Limb (tissue), 2 donors: ENCODE measurements around the gene HERC4.

ENCODE experiments used
- DNase-seq, 2 donors: peaks; one replicate each; pipeline ENCODE4 v3.0.0-alpha.2; 2016; ENCODE audit errors: extremely low spot score in 2 of 2

The HERC4 gene

GRCh38 chr10:68074775-68075549, at the start of gene HERC4:
Gene HERC4, minus strand, starts transcription at chr10:68075283. Its CDS starts 2,175 bp downstream, at chr10:68073108.
- DNase-seq = peak; percentile 96 to 98

- no peak for DNase-seq
These were observed 49.6 kb upstream of the HERC4 start for GRCh38 chr10:68124718-68125117.

DNA sequence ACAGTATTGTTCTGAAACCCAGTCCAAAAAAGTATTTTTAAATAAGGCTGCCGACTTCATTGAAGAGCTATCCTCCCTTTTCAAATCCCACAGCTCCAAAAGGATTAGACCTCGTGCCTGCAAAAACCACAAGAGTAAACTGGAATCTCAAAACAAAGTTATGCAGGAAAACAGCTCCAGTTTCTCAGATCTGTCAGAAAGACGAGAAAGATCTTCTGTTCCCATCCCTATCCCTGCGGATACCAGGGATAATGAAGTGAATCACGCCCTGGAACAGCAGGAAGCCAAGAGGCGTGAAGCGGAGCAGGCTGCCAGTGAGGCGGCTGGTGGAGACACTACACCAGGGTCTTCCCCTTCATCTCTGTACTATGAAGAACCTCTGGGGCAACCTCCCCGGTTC, 46.8 kb upstream of the HERC4 start:
- DNase-seq = no peak

- DNase-seq = no peak
These were observed 46.1 kb upstream of the HERC4 start for GRCh38 chr10:68121020-68121743.

- no peak for DNase-seq
These were observed 43.6 kb upstream of the HERC4 start for GRCh38 chr10:68118657-68119056.

DNA sequence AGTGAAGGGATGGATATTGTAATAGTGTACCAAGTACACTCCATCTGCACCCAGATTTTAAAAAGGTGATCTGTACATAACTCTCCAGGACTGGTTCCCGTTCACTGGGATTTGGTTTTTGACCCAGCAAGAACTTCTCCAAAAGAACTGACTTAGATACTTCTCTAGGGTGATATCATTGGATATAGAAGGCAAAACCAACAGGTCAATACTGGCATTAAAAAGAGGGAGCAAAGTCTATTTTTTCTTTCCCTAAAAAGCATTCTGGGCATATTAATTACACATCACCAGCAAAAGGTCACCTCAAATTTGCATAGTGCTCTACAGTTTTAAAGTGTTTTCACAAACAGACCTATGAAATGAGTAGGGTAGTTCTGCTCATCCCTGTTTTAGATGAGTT, 37.8 kb upstream of the HERC4 start:
- DNase-seq = no peak

DNA sequence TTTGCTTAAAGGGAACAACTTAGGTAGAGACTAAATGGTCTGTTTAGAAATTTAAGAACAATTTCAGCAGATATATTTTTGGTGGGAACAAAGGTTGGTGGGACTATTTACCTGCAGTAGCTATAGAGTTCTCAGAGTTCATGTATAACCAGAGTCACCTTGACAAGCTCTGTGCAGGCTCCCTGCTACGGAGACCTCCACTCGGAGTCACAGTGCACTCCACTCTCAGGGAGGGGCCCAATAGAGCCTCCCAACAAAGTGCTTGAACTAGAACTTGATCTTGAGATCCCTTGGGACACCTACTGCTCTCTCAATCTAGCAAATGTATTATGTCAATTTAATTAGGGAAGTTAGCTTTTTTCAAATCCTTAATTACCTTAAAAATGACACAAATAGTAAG, 36.5 kb upstream of the HERC4 start:
- DNase-seq = no peak

- DNase-seq = peak in 1 of 2 donors; percentile 81
These were observed 34.9 kb upstream of the HERC4 start for GRCh38 chr10:68110027-68110426.

DNA sequence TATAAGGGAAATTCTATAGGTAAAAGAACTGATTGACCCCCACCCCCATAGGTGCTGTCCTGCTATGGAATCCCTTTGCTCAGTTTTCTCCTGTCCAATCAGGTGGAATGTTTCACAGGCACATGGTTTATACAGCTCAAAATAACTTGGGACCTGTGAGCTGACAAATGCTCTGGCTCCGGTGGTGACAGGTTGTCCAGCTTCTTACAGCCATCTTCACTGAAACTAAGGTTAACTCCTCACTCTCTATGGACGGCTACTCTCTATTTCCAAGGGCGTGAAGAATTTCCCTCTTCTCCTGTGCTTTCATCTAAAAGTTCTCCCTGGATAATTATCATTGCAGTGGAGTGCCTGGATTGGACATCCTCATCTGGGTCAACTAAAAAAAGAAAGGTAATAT, 34.2 kb upstream of the HERC4 start, which contains the start of gene MYPN:
MYPN (plus strand) TSS at position 158 of the 400 bp plus-strand sequence. CDS start 11,951 bp downstream, outside the sequence.
- no peak for DNase-seq

- DNase-seq = no peak
These were observed 33.6 kb upstream of the HERC4 start for GRCh38 chr10:68108653-68109052.

DNA sequence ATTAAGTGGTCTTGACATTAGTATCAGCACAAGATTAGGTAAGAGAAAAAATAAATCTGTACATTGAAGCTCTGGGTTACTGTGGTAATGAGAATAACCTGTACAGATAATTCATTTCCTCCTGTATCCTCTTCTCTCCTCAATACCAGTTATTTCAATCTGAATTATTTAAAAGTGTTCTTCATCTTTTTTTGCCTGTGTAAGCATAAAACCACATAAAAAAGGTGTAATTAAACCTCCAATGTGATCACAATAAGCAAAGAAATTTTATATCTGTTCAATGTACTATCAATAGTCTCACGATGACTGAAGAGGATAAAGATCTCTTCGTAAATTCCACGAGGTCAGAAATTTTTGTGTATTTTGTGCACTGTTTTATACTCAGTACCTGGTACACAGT, 33.0 kb upstream of the HERC4 start:
- DNase-seq = no peak

GRCh38 chr10:68107651-68108050, 32.6 kb upstream of the HERC4 start:
- DNase-seq = no peak

- peak in 1 of 2 donors; percentile 47 for DNase-seq
These were observed 31.6 kb upstream of the HERC4 start for GRCh38 chr10:68106656-68107055.

DNA sequence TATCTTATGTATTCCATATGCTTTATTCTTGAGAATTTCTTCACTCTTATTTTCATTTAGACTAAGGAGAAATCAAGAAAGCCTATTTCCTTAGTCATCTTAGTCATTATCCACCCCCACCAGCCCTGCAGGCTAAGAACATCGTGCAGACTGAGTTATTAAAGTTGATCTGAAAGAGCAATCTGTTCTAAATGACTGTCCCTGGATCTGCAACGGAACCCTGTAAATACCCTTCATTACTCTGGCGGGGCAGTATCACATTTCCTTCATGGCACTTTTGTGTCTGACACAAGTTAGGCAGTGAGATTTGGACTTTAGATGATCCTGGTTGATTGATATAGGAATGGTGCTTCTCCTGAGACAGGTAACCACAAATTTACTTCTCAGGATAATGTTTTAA, 30.7 kb upstream of the HERC4 start:
- DNase-seq = no peak

- no peak for DNase-seq
These were observed 28.8 kb upstream of the HERC4 start for GRCh38 chr10:68103901-68104300.

DNA sequence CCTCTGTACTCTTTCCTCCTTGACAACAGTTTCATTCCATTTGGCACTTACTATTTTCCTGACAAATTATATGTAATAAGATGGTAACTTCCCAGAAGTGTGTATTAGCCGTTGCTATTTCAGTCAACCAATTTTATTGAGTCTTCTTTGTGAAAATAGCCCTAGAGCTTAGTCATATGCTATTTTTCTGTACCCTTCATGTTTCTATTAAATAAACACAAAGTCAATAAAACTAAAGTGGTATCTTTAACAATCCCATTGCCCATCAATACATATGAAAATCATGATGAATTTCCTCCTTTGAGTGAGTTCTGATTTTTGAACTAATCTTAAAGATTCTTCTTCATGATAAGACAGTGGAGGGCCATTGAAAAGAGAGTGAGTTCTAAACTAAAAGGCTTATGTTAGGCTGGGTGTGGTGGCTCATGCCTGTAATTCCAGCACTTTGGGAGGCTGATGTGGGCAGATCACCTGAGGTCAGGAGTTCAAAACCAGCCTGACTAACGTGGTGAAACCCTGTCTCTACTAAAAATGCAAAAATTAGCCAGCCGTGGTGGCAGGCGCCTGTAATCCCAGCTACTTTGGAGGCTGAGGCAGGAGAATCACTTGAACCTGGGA, 28.3 kb upstream of the HERC4 start:
- no peak for DNase-seq

GRCh38 chr10:68101066-68101465, 26.0 kb upstream of the HERC4 start:
- DNase-seq = no peak

GRCh38 chr10:68099736-68100135, 24.7 kb upstream of the HERC4 start:
- DNase-seq = no peak

DNA sequence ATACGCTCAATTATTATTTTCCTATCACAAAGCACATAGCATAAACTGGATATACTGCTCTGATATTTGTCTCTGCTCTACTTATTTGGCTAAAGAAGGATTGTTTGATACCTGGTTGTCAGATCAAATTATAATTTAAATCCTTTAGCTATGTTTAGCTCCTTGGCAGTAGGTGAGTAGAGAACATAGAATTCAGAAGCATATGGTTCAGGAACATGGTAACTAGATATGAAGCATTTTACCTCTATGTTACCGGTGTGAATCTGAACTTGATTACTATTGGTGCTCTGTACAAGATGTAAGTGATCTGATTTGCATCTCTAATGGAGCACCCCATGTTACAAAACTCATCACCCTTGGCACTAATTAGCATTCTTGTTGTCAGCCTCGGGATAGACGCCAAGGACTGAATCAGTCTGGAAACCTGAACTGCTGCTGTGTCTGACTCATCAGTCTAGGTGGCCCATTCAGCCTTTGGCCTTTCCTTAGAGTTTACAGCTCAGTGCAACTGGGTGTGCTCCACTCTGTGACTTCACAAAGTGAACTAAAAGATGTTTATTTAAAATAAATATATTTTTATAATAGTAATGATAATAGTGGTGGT, 21.9 kb upstream of the HERC4 start:
- no peak for DNase-seq

- no peak for DNase-seq
These were observed 20.1 kb upstream of the HERC4 start for GRCh38 chr10:68095153-68095552.

DNA sequence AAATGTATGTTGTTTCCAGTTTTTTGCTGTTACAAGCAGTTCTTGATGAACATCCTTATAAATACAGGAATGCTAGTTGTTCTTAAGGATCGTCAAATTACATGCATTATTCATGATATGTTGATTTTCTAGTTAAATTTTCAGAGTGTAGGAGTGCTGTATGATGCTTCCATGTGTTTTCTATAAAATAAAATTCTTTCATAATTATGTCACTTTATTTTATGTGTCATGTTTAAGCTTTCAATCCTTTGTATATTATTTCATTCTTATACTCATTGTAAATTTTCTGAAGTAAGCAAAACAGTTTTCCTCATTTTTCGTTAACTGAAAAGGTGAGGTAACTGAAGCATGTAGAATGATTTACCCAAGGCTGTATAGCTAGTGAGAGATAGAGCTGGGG, 17.4 kb upstream of the HERC4 start:
- no peak for DNase-seq

DNA sequence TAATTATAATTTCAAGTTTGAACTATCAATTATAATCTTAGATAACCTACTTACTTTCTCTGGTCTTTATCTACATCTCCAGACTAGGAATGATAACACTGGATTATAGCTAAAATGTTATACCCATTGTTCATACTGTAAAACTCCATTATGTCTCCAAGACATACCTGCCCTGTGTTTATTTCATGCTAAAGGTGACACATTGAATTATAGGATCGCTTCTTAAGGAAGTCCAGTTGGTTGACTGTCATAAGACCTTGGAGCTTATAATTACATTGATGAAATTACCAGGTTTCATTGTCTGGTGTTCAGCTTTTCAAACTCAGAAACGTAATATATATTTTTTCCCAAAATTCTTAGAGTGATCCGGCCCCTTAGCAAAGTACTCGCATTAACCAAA, 15.5 kb upstream of the HERC4 start:
- DNase-seq = no peak
